Measurements from ENCODE around the gene APPL1. TPM values are rescaled to one million over a fixed set of nuclear protein-coding genes. Genes with fewer than 3 reads are reported as not detected.

The APPL1 gene
- total RNA-seq, 1 experiment from 2014 or later, result 34.6 TPM

- BruUV-seq (replicated peaks), result no TSS peak
- H3F3A ChIP-seq (ENCODE audit: low read length, unreplicated experiment), result no peaks in the 10 kb centered on the region
- POLR2A ChIA-PET (ENCODE audit: unreplicated experiment), result no interaction called here
These were observed 52.2 kb downstream of the APPL1 start for GRCh38 chr3:57279685-57280084.

DNA sequence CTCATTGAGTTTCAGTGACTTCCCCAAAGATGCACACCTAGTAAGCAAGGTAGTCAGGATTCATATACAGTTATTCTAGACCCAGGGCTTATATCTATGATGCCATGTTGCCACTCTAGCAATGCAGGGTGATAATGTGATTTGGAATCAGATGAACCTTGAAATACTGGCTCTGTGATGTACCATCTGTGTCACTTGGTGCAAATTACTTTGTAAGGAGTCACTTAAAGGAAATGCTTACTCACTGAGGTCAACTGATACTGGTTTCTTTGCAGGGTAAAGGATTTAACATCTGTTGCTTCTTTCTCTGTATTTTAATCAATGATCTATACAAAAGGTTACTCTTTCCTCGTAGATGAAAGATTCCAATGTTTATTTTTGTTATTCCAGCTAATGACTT is 54.2 kb downstream of the APPL1 start:
- H3F3A ChIP-seq (ENCODE audit: low read length, unreplicated experiment), result no peaks in the 10 kb centered on the region
- ATAC-seq, result peak; percentile 50
- peak; percentile 43 for DNase-seq
- H3K36me3 ChIP-seq (ENCODE audit: low read depth, low read length), result no peaks in the 10 kb centered on the region
- H3K4me2 ChIP-seq (ENCODE audit: low read length), result no peak overlapping the region
- BruUV-seq (replicated peaks), result no TSS peak
- no peak overlapping the region for H3K9ac ChIP-seq (ENCODE audit: low read length)
- H3K4me1 ChIP-seq (ENCODE audit: insufficient read depth, low read length), result peaks cover 8% of the 10 kb centered on the region
- H3K4me3 ChIP-seq (ENCODE audit: low read length), result no peak overlapping the region
- H3K9me2 ChIP-seq (replicated peaks; ENCODE audit: low read length), result no peaks in the 10 kb centered on the region
- no peaks in the 10 kb centered on the region for H3K9me3 ChIP-seq (ENCODE audit: low read length)
- H2AFZ ChIP-seq (ENCODE audit: low read length), result no peak overlapping the region
- H3K27ac ChIP-seq (ENCODE audit: low read length), result no peak overlapping the region
- no peaks in the 10 kb centered on the region for H3K27me3 ChIP-seq (ENCODE audit: low read length)
- H3K79me2 ChIP-seq (ENCODE audit: low read length), result no peaks in the 10 kb centered on the region
- intact Hi-C loops (cut with micrococcal nuclease), result no loop called here
- TF ChIP-seq EZH2 (IDR thresholded peaks at IDR 0.05; ENCODE audit: low read length, unreplicated experiment) (no peak), CTCF (conservative IDR thresholded peaks at IDR 0.05; ENCODE audit: low read depth, low read length) (no peak), EZH2phosphoT487 (IDR thresholded peaks at IDR 0.05; ENCODE audit: borderline replicate concordance, low read length) (no peak)
- ChIA-PET CTCF (no interaction called here), POLR2A (ENCODE audit: unreplicated experiment) (no interaction called here)
- H4K20me1 ChIP-seq (ENCODE audit: low read length), result no peaks in the 10 kb centered on the region

More at GRCh38 chr3:57279685-57280084, 52.2 kb downstream of the APPL1 start:
- H4K20me1 ChIP-seq (ENCODE audit: low read length), result no peaks in the 10 kb centered on the region
- 0 out of 2 replicates have a peak, but pooled peaks have one; percentile 10 for ATAC-seq
- no peaks in the 10 kb centered on the region for H3K79me2 ChIP-seq (ENCODE audit: low read length)
- peaks cover 8% of the 10 kb centered on the region for H3K4me1 ChIP-seq (ENCODE audit: insufficient read depth, low read length)
- H2AFZ ChIP-seq (ENCODE audit: low read length), result no peak overlapping the region
- no peaks in the 10 kb centered on the region for H3K9me3 ChIP-seq (ENCODE audit: low read length)
- H3K9ac ChIP-seq (ENCODE audit: low read length), result no peak overlapping the region
- no peak for DNase-seq
- H3K36me3 ChIP-seq (ENCODE audit: low read depth, low read length), result no peaks in the 10 kb centered on the region; the same call in 1 of the 2 replicates
- TF ChIP-seq CTCF (conservative IDR thresholded peaks at IDR 0.05; ENCODE audit: low read depth, low read length) (no peak), EZH2phosphoT487 (IDR thresholded peaks at IDR 0.05; ENCODE audit: borderline replicate concordance, low read length) (no peak), EZH2 (IDR thresholded peaks at IDR 0.05; ENCODE audit: low read length, unreplicated experiment) (no peak)
- no peak overlapping the region for H3K4me2 ChIP-seq (ENCODE audit: low read length)
- no peak overlapping the region for H3K4me3 ChIP-seq (ENCODE audit: low read length)
- no peaks in the 10 kb centered on the region for H3K9me2 ChIP-seq (replicated peaks; ENCODE audit: low read length)
- intact Hi-C loops (cut with micrococcal nuclease), result no loop called here
- CTCF ChIA-PET, result no interaction called here
- no peaks in the 10 kb centered on the region for H3K27me3 ChIP-seq (ENCODE audit: low read length)
- H3K27ac ChIP-seq (ENCODE audit: low read length), result no peak overlapping the region

- Histone ChIP-seq H3K79me2 (ENCODE audit: low read length) (no peaks in the 10 kb centered on the region), H3K27me3 (ENCODE audit: low read length) (no peaks in the 10 kb centered on the region), H3K9me3 (ENCODE audit: low read length) (no peaks in the 10 kb centered on the region), H2AFZ (ENCODE audit: low read length) (no peak overlapping the region), H3K4me2 (ENCODE audit: low read length) (no peak overlapping the region), H3F3A (ENCODE audit: low read length, unreplicated experiment) (no peaks in the 10 kb centered on the region), H3K9me2 (replicated peaks; ENCODE audit: low read length) (no peaks in the 10 kb centered on the region), H3K36me3 (ENCODE audit: low read depth, low read length) (no peaks in the 10 kb centered on the region), H3K9ac (ENCODE audit: low read length) (no peak overlapping the region), H3K4me3 (ENCODE audit: low read length) (no peak overlapping the region), H3K27ac (ENCODE audit: low read length) (no peak overlapping the region), H4K20me1 (ENCODE audit: low read length) (no peaks in the 10 kb centered on the region), H3K4me1 (ENCODE audit: insufficient read depth, low read length) (peaks cover 8% of the 10 kb centered on the region)
- TF ChIP-seq EZH2 (IDR thresholded peaks at IDR 0.05; ENCODE audit: low read length, unreplicated experiment) (no peak), CTCF (conservative IDR thresholded peaks at IDR 0.05; ENCODE audit: low read depth, low read length) (no peak), EZH2phosphoT487 (IDR thresholded peaks at IDR 0.05; ENCODE audit: borderline replicate concordance, low read length) (no peak)
- BruUV-seq (replicated peaks), result no TSS peak
- ChIA-PET CTCF (no interaction called here), POLR2A (ENCODE audit: unreplicated experiment) (no interaction called here)
- ATAC-seq, result no peak
- intact Hi-C loops (cut with micrococcal nuclease), result no loop called here
- no peak for DNase-seq
These were observed 55.8 kb downstream of the APPL1 start for GRCh38 chr3:57283334-57283733.

Measured in PC-3 (cell line).